ENCODE data around the gene FOXD3. TPM values are rescaled to one million over a fixed set of nuclear protein-coding genes. Genes with fewer than 3 reads are reported as not detected.

Gene FOXD3
- total RNA-seq, 2 donors from 2014 or later: 0.14 to 1.5 TPM

GRCh38 chr1:63328781-63329180 is 6.4 kb downstream of the FOXD3 start:
- no peak overlapping the region for H3K4me3 ChIP-seq
- no peak overlapping the region for H3K27ac ChIP-seq
- H3K4me1 ChIP-seq (ENCODE audit: control insufficient read depth in 1 of 2, low read depth in 2 of 2): peaks cover 0 to 16% of the 10 kb centered on the region in 2 donors
- peaks cover 38% of the 10 kb centered on the region for H3K27me3 ChIP-seq (replicated peaks; ENCODE audit: insufficient read depth)
- DNase-seq (ENCODE audit: low spot score) (no peak), ATAC-seq (ENCODE audit: insufficient number of reproducible peaks, low FRiP score, low read depth) (no peak)
- no peaks in the 10 kb centered on the region for H3K9me3 ChIP-seq
- TF ChIP-seq CTCF (IDR thresholded peaks at IDR 0.05): no peak
- no peaks in the 10 kb centered on the region for H3K36me3 ChIP-seq

GRCh38 chr1:63329621-63330330 is 7.4 kb downstream of the FOXD3 start:
- H3K4me1 ChIP-seq (ENCODE audit: control insufficient read depth in 1 of 2, low read depth in 2 of 2): peaks cover 0 to 8% of the 10 kb centered on the region in 2 donors
- peaks cover 29% of the 10 kb centered on the region for H3K27me3 ChIP-seq (replicated peaks; ENCODE audit: insufficient read depth)
- H3K9me3 ChIP-seq: no peaks in the 10 kb centered on the region
- no peaks in the 10 kb centered on the region for H3K36me3 ChIP-seq
- TF ChIP-seq CTCF (IDR thresholded peaks at IDR 0.05): no peak
- no peak overlapping the region for H3K4me3 ChIP-seq
- H3K27ac ChIP-seq: no peak overlapping the region
- ATAC-seq (ENCODE audit: insufficient number of reproducible peaks, low FRiP score, low read depth) (no peak), DNase-seq (ENCODE audit: low spot score) (no peak)

GRCh38 chr1:63330331-63330916 is 8.1 kb downstream of the FOXD3 start:
- Histone ChIP-seq H3K27ac (no peak overlapping the region), H3K27me3 (replicated peaks; ENCODE audit: insufficient read depth) (peaks cover 24% of the 10 kb centered on the region), H3K9me3 (no peaks in the 10 kb centered on the region), H3K36me3 (no peaks in the 10 kb centered on the region), H3K4me3 (no peak overlapping the region), H3K4me1 (ENCODE audit: control insufficient read depth in 1 of 2, low read depth in 2 of 2) (peaks cover 0 to 8% of the 10 kb centered on the region in 2 donors)
- DNase-seq (ENCODE audit: low spot score): no peak
- no peak for TF ChIP-seq CTCF (IDR thresholded peaks at IDR 0.05)
- no peak for ATAC-seq (ENCODE audit: insufficient number of reproducible peaks, low FRiP score, low read depth)

- no peak overlapping the region for H3K4me3 ChIP-seq
- no peak for TF ChIP-seq CTCF (IDR thresholded peaks at IDR 0.05)
- H3K27me3 ChIP-seq (replicated peaks; ENCODE audit: insufficient read depth): no peaks in the 10 kb centered on the region
- DNase-seq (ENCODE audit: low spot score) (no peak), ATAC-seq (ENCODE audit: insufficient number of reproducible peaks, low FRiP score, low read depth) (no peak)
- H3K36me3 ChIP-seq: no peaks in the 10 kb centered on the region
- H3K9me3 ChIP-seq: no peaks in the 10 kb centered on the region
- no peak overlapping the region for H3K27ac ChIP-seq
- H3K4me1 ChIP-seq (ENCODE audit: control insufficient read depth in 1 of 2, low read depth in 2 of 2): no peaks in the 10 kb centered on the region
These were observed 20.0 kb downstream of the FOXD3 start for GRCh38 chr1:63342402-63342801.

- no peaks in the 10 kb centered on the region for H3K9me3 ChIP-seq
- no peak for ATAC-seq (ENCODE audit: insufficient number of reproducible peaks, low FRiP score, low read depth)
- no peaks in the 10 kb centered on the region for H3K27me3 ChIP-seq (replicated peaks; ENCODE audit: insufficient read depth)
- no peak for DNase-seq (ENCODE audit: low spot score)
- H3K27ac ChIP-seq: no peak overlapping the region
- no peaks in the 10 kb centered on the region for H3K4me1 ChIP-seq (ENCODE audit: control insufficient read depth in 1 of 2, low read depth in 2 of 2)
- TF ChIP-seq CTCF (IDR thresholded peaks at IDR 0.05): no peak
- H3K36me3 ChIP-seq: no peaks in the 10 kb centered on the region
- no peak overlapping the region for H3K4me3 ChIP-seq
These were observed 21.6 kb downstream of the FOXD3 start for GRCh38 chr1:63343922-63344321.

Measured in thoracic aorta (tissue), 2 donors.